ENCODE results near the gene ACTL6A.

- TF ChIP-seq CTCF (conservative IDR thresholded peaks at IDR 0.05; ENCODE audit: low read length) (no peak), EZH2phosphoT487 (IDR thresholded peaks at IDR 0.05; ENCODE audit: borderline replicate concordance, low read depth, low read length) (no peak)
Observed at GRCh38 chr3:179591313-179591712, 28.6 kb downstream of the ACTL6A start.
